ENCODE data around the gene USP2.

Gene USP2

DNA sequence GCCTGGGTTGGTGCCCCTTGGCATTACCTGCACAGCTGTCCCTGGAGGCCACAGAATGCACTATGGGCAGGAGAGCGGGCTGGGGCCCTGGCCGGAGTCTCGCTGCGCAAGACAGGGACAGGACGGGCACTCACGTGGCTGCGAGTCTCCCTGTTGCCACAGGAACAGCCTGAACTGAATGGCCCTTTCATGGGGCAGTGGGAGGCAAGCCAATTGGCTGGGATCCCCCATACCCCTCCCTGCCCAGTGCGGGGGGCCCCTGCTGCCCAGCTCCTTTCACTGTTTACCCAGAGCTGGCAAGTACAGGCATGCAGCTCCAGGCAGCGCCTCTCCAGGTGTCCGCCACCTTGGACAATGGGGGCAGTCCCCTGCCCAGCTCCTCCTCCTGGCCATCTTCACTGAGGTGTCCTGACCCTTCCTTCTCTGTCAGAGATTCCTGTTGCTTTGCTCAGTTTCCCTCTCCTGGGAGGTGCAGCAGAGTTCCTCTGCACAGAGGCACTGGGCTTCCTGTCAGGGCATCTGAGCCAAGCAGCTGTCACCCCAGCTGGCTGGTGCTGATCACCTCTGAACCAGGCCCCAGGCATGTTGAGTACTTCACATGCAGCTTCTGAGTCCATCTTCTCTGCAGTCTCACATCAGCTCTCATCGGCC lies 5.2 kb downstream of the USP2 start:
- DNase-seq (ENCODE audit: low read depth): no peak

DNA sequence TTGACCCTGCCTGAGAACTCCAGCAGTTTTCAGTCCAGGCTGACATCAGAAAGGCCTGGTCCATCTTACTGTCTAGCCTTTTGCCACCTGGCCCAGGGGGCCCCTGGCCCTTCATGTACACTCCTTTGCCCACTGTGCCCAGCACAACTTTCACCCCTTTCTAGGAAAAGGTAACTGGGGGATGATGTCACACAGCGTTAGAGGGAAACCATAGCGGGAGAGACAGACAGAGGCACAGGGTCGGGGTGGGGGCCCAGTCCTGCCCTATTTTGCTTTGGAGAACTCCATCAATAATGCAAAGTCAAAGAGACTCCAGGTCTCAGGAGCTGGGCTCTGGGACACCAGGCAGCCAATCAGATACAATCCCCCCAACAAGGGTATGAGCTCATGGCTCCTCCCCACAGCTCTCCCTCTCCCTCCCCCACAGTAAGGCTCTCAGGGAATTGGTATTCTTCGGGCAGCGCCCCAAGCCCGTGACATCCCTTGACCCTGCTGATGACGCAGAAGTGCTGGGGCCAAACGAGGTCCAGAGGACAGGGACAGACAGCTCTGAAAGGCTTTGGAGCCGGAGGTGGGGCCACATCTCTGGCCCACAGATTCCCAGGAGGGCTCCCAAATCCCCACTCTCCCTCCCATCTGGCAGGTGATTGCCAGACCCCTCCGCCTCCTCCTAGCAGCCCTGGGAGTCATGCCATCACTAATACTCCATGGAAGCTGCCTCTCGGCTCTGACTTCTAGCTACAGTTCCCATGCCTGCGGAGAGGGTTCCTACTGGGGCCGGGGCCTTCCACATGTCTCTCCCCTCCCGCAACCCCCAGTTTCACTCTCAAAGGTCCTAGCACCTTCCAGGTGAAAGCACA lies 5.9 kb downstream of the USP2 start:
- no peak for DNase-seq (ENCODE audit: low read depth)

DNA sequence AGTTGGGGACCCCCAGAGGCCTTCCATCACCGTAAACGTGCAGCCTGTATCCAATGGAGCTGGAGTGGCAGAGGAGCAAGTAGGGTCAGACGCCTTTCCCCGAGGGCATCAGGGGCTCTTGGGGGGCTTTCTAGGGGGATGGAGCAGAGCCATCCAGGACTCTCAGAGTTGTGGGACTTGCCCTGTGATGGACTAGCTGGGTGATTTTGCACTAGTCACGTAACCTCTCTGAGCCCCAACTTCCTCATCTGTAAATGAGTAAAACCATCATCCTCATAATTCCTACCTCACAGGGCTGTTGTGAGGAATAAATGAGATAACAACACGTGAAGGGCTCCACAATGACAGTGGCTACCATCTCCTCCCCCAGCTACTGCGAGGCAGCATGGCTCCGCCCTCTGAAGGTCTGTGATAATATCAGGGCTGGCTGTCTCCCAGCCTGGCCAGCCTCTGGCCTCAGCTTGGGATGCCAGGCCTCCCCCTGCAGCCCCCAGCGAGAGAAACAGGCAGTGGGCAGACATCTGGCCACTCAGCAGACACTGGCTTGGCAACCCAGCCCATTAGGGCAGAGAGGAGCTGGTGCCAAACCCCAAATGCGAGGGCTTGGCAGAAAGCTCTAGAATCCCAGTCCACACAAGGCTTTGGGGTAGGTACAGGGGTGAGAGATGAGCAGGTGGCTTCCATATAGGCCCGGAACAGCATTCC lies 6.7 kb downstream of the USP2 start:
- no peak for DNase-seq (ENCODE audit: low read depth)

DNA sequence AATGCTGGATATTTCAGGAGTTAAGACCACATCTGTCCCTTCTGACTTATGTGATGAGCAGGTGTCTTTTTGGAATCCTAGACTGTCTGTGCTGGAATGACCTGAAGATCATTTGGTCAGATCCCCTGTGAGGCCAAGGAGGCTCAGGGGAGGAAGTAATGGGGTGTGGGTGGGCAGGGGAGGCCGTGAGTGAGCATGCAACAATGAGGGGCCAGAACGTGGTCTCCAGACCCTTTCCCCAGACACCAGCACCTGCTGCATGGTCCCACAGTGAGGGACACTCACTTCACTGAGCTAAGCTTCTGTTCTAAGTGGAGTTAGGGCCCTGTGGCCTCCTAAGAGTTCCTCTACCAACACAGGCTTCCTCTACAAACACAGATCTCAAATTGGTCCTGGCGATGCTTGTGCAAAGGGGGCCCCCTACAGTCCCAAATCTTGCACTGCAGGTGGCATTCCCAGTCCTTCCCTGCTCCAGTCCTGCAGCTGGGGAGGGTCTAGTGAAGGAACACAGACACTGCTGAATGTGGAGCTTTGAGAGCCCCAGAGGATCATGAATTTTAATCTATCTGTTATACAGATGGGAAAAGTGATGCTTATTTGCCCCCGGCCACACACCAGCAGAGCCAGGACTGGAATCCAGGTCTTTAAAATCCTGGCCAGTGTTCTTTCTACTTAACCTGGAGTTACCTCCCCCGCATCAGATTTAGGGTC lies 7.4 kb downstream of the USP2 start:
- no peak for DNase-seq (ENCODE audit: low read depth)

DNA sequence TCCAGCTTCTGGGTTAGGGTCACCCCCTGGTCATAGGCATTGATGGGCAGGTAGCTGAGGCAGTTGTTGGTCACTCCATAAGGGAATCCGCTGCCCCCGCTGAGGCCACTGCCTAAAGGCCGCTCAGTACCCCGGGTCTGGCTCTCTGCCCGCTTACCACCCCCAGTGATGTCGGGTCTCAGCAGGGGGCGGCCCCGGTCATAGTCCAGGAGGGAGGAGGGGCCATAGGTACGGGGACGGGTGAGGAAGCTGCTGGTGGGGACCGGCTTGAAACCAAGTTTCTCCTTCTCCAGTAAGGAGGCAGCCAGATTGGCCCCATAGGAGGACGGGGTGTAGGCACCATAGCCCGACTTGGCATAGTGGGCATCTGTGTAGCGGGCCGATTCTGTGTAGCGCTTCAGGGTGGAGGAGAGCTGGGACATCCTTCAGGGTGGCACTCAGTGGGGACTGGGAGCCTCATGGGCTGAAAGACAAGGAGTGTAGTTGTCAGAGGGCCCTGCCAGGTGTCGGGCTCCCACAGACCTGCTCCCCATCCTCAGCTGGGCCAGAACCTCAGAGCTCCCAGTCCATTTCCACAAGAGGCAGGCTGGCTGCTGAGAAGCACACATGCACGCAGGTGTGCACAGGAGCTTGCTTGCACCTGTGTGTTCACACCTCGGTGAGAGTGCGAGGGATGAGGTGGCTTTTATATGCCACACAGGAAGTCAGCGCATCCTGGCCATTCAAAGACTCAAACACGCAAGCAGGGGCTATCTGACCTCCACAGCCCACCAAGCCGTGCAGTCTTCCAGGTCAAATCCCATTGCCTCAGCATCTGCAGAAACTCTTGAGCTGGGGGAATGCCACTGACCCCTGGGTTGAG lies 8.2 kb downstream of the USP2 start:
- DNase-seq (ENCODE audit: low read depth): no peak

DNA sequence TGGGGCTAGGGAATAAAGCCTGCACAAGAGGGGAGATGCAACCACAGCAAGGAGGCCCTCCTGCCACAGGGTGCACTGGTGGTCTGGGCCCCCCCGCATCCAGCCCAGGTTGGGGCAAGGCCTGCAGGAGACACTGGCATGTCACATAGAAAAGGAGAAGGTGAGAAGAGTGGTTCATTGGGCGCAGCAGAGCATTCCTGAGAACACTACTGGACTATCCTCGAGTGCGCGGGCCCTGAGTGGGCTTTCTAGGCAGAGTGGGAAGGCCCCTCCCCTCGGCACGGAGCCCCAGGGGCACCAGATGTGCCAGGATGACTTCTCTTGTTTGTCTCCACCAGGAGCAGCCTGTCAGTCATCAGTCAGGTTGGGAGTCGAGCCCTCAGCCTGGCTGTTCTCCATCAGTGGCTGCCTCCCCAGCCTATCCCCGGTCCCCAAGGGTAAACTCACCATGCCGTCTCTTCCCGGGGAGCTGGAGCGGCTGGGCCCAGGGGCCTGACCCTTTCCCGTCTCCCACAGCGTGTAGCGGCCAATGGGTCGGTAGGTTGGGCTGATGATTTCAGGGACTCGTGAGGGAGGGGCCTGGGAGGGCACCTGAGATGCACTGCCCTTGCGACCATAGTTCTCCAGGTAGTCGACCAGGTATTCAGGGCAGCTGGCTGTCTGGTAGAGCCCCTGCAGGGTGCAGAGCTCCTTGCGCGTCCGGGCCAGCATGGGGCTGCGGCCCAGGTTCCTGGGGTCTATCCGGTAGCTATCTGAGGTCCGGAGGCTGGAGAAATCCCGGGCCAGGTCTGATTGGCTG lies 9.0 kb downstream of the USP2 start:
- DNase-seq (ENCODE audit: low read depth): no peak

DNA sequence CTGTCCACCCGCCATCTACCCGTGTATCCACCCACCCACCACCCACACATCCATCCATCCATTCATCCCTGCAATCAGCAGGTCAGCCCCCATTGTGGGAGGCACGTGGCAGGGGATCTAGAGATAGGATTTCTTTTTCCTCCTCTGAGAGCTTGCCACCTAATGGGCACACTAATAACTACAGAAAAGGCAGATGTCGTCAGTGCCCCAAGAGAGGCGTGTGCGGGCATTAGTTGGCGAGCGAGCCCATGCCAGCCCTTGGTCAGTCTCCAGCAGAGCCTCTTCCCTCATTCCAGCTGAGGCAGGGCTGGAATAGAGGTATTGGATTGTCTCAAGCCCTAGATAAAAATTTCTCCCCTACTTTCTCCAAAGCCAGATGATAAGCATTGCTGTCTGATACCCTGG lies 9.7 kb downstream of the USP2 start:
- DNase-seq (ENCODE audit: low read depth): no peak

DNA sequence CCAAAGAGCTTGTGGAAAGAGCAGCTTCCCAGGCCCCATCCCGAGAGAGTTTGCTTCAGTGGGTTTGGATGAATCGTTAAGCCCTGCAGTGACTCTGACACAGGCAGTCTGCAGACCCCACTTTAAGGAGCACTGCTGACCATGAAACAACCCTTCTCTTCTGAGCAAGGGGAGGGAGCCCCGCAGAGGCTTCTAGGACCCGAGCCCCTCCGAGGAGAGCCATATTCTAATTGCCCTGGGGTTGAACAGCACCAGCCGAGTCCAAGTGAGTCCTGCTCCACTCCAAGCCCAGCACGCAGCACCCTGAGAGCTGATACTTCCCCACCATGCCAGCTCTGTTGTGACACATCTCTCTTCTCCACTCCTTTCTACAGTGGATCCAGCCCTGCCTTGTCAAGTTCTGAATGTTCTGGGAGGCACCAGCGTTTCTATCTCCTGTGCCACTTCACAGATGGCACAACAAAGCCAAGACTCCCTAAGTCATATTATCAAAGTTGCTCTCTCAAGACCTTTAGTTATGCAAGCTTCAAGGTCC lies 10.4 kb downstream of the USP2 start:
- DNase-seq (ENCODE audit: low read depth): no peak

DNA sequence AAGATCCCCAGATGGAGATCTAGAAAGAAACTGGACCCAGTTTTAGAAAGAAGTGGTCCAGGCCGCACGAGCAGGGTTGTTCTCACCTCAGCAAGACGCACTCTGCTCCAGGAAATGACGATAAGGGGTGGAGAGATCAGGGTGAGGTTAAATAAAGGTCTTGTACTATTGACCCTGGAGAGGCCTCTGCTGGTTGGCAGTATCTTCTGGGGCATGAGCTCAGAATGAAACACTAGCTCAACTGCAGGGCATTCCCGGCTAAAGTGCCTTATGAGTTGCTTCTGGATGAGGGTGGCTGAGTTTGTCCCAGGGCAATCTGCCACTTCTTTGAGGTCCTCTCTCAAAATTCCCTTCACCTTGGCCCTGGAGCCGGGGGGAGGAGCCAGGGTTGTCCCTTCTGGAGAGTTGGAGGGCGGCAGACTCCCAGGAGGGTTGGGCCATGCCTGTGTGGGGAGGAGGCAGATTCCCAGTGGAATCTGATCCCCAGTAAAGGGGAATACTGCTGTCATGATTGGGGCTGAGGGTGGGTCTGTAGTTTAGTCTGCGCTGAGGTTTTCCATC lies 10.9 kb downstream of the USP2 start:
- no peak for DNase-seq (ENCODE audit: low read depth)

DNA sequence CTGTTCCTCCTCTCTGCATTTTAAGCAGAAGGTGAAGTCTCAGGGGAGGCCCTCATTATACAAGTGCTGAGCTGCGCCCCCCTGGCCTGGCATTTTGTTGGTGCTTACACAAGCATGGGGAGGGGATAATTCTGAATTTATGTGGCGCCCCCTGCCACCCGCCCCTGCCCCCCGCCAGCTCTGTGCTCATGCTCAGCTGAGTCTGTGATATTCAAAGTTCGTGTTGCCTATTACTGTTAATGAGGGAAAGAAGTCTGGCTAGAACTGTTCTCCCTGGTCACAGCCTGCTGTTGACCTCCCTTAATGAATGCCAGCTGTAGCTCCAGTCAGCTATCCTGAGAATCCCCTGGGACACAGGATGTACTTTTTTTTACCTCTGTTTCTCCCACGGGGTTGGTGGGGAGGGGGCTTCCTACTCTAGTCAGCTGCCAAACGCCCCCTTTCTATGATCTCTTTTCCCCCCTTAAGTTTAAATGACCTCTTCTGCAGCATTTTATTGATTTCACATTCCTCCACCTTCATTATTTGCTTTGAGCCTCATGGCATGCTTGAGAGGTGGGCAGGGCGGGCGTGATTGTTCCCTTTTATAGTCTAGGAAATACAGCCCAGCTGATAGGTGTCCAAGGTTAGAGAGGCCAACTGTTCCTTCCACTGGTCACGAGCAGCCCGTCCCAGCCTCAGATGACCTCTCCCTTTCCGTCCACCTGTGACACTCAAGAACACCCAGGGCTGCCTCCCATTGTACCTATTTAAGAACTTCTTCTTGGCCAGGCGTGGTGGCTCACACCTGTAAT lies 12.2 kb downstream of the USP2 start:
- DNase-seq (ENCODE audit: low read depth): no peak

DNA sequence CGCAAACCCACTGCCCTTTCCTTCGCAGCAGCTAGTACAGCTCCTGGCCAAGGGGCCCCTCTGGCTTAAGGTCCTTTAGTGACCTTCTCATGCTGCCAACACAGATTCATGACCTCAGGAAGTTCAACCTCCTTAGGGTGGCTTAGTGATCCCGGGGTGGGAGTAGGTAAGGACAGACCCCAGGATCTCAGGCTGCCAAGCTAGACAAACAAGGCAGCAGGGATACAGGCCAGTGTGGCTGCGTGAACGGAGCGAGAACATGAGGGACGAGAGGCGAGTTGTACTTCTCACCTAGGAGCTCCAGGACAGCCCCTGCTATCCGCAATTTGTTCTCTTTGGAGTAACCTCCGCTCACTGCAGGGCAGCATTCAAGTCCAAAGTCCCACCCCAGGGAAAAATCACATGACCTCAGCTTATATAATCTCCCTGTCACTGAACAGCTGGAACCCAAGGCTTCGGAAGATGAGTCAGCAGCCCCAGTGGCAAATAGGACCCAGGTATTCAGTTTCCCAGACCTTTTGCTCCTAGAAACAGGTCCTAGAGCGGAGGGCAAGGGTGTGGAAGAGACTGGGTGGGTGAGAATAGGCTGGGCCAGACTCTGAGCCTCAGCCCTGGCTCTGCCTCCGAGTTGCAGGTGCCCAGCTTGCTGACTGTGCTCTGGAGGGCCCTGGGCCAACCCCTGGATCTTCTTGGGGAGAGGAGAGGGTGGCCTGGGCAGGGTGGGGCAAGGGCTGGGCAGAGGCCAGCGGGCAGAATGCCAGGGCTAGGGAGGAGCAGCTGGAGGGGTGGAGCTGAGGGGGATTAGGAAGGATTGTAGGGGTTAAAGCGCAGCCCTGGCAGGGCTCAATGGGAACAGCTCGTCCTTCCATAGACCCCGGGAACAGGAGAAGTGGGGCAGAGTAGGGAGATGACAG lies 13.1 kb downstream of the USP2 start:
- no peak for DNase-seq (ENCODE audit: low read depth)

DNA sequence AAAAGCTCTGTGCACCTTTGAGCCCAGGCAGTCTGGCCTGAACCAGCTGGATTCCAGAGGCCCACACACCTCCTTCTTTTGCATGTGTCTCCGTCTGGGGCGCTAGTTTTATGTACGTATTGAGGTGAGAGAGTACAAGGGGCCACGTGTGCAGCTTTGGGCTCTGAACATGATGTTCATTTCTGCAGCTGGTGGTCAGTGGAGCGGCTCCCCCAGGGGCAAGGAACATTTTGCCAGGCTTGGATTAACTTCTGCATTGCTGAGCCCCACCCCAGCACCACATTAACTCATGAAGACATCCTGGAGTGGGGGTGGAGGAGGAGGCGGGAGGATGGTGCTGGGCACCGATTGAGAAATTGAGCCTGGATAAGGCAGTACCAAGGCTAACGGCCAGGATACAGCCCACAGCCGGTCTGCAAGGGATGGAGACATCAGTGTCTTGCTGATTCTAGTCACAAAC lies 13.8 kb downstream of the USP2 start:
- DNase-seq (ENCODE audit: low read depth): no peak

DNA sequence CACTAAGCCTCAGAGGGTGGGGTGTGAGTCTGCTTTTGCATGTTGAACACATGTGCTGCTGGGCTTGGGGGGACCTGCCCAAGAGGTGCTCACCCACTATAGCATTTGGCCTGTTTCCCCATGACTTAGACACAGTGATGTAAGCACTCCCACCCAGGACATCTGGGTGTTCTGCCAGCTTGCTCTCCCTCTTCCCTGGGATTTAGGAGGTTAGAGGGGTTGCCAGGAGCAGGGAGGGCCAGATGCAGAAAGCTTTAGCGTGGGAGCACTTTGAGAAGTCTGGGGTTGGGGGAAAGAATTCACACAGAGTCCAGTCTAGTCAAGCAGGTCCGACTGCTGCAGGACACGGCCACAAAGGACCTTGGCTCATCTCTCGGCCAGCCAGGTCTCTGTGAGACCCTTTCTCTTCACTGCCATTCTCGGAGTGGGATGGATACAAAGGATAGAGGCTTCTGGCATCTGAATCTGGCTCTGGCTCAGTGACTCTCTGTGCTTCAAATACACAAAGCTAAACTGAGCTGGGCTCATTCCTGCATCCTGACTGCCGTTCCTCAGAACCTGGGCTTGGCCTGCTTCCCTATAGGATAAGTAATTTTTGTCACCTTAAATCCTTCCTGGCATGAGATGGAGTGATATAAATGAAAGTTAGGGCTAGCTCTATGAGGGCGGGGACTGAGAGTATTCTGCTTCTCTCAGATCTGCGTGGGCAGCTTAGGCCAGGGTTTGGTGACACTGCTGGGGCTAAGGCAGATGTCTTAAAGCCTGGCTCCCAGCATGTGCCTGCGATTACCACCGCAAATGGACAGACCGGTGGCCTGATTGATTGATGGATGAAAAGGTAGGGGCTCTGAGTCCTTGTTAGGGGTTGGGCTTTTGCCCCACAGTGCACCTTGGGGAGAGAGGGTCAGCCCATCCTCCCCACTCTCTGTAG lies 14.5 kb downstream of the USP2 start:
- no peak for DNase-seq (ENCODE audit: low read depth)

DNA sequence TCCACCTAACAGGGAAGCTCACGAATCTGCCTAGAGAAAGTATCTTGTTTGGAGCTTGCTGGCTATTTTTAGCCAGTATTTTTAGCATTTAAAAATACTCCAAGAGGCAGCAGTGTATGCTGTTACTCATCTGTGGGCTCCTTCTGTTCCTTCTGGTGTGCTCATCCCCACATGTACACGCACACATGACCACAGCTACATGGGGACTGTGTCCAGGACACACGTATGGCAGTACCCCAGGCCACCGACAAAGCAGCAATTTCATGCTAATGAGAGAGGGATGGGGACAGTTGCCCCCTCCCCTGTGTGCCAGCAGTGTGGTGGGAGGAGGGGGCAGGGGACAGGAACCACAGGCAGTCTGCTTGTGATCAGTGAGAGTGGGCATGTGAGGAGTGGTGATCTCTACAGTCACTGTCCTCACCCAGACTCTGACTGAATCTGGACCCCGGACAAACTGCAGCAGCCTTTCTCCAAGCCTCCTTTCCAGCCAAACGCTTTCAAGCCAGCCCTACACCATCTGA lies 16.4 kb downstream of the USP2 start:
- no peak for DNase-seq (ENCODE audit: low read depth)

DNA sequence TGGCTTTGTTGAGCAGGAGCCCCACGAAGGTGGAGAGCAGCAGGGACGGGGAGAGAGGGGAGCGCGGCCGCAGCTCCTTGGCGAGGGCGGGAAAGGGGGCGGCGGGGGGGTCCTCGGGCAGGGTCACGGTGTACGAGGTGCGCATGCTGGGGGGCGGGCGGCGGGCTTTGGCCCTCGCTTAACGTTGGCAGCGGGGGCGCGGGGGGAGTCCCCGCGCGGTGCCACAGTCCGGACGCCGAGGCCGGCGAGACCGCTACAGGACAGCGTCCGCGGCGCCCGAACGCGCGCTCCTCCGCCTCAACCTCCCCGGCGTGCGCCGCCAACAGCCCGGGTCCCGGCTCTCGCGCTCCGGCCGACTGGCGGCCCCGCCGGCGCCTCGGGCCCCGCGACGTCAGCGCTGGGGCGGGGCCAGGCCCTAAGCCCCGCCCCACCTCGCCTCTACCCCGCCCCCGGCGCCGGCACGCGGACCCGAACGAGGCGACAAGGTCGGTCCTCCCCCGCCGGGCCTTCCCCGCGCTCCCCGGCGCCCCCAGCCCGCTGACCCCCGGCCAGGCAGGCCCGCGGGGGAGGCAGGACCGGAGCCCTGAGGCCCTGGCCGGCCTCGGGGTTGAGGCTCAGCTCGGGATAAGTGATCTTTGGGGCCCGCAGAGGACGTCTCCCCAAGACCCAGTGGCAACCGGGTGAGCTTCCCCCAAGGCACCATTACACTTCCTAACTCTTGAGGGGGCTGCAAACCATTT lies 17.5 kb downstream of the USP2 start:
- DNase-seq (ENCODE audit: low read depth): peak; percentile 34
